Activated T-helper 1 cell treated with anti-CD3 and anti-CD28 coated beads, Interleukin-12 subunit alpha, Interleukin-12 subunit beta, Interleukin-2, Interleukin-4 antibody, amounts not matched to agents 30 ng/mL and 10 ng/mL and 1 ng/mL, durations not matched to agents 14 hours and 24 hours and 36 hours (primary cell): Measurements from ENCODE around the gene TPGS1. TPM values are rescaled to one million over a fixed set of nuclear protein-coding genes. Genes with fewer than 3 reads are reported as not detected.

Source experiments
- DNase-seq: peaks from one replicate; pipeline ENCODE4 v3.0.0; 2021; ENCODE audit warnings: low spot score
- H3K27ac Mint-ChIP-seq: one replicate; pipeline ENCODE4 v1.8.0; 2021; ENCODE audit warnings: mild to moderate bottlenecking, mixed read lengths
- H3K27me3 Mint-ChIP-seq: one replicate; pipeline ENCODE4 v1.8.0; 2022; ENCODE audit warnings: mild to moderate bottlenecking, moderate library complexity, mixed read lengths; ENCODE audit not compliant: insufficient read depth
- H3K36me3 Mint-ChIP-seq: one replicate; pipeline ENCODE4 v1.8.0; 2021; ENCODE audit warnings: low read depth, mixed read lengths
- H3K4me1 Mint-ChIP-seq: one replicate; pipeline ENCODE4 v1.8.0; 2021; ENCODE audit warnings: low read depth, mixed read lengths
- H3K4me3 Mint-ChIP-seq: one replicate; pipeline ENCODE4 v1.8.0; 2021; ENCODE audit warnings: mild to moderate bottlenecking, moderate library complexity, mixed read lengths
- H3K9me3 Mint-ChIP-seq: one replicate; pipeline ENCODE4 v1.8.0; 2021; ENCODE audit warnings: mixed read lengths
- intact Hi-C: fragments of 100-400 bp; cut with micrococcal nuclease; formaldehyde crosslinking; loops from one replicate; pipeline ENCODE4 v1.15.1; 2024
- total RNA-seq: library from RNA; stranded (reverse); gene quantifications from 2 replicates; pipeline ENCODE4 v1.2.3, GENCODE V29; 2022

The TPGS1 gene
- total RNA-seq, 1 donor from 2014 or later = 17.6 TPM

DNA sequence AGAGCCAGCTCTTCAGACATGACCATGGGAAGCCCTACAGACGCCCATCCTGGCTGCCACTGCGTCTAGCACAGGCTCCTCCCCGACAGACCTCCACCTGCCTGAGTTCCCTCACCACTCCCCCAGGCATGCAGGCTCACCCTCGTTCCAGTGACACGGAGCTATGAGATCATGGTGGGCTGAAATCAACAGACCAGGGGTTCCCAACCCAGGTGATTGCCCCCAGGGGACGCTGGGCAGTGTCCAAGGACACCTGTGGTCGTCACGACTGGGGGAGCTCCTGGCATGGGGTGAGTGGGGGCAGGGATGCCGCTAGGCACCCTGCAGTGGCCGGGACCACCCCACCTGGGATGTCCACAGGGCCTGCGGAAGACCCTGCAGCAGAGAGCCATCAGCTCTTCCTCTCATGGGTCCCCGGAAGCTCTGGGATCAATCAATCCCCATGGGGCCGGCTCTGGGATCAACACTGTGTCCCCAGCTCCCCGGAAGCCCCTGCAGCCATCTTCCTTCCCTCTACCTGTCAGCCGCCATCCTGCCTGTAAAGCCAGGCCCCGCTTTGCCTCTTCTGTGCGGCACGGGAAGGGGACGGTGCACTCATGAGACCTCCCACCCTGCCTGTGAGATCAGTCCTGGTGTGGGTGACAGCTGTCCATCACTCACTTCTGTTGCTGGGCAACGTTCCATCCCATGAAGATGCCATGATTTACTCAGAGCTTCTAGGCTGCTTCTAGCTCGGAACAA is 23.8 kb upstream of the TPGS1 start:
- H3K36me3 Mint-ChIP-seq = peaks cover 5% of the 10 kb centered on the region
- H3K9me3 Mint-ChIP-seq = peaks cover 19% of the 10 kb centered on the region
- H3K4me3 Mint-ChIP-seq = no peak overlapping the region
- no peak overlapping the region for H3K27ac Mint-ChIP-seq
- H3K27me3 Mint-ChIP-seq = peaks cover 10% of the 10 kb centered on the region
- no peak for DNase-seq
- intact Hi-C loops = no loop called here
- H3K4me1 Mint-ChIP-seq = peaks cover 10% of the 10 kb centered on the region

DNA sequence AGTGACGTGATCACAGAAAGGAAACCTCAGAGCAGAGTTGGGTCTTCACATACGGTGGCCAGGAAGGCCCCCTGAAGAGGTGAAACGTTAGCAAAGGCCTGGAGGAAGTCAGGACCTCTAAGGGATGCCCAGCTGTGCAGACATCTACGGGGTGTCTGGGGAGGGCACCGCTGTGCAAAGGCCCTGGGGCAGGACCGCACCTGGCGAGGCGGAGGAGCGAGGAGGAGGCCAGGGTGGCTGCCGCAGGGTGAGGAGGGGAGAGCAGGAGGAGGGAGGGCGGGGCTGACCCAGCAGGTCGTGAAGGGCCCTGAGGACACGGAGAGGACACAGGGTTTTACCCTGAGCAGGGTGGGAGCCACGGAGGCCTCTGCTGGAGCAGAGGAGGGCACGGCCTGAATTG is 22.8 kb upstream of the TPGS1 start:
- H3K4me1 Mint-ChIP-seq = peaks cover 10% of the 10 kb centered on the region

DNA sequence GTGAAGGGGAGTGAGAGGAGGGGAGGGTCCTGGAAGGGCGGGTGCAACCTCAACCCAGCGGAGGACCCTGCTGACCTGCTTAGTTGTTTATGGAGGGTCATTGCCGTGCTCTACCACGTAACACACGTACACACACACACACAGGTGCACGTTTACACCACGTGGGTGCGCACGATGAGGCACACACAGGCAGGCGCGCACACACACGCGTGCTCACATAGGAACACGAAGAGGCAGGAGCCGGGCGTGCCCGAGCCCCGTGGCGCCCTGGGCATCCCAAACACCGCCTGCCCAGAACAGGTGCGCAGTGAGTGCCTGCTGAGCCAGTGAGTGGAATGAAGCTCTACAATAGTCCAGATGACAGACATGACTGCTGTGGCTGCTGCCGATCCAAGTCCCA is 22.2 kb upstream of the TPGS1 start:
- intact Hi-C loops = no loop called here
- no peak for DNase-seq
- H3K27ac Mint-ChIP-seq = no peak overlapping the region
- H3K4me1 Mint-ChIP-seq = peaks cover 6% of the 10 kb centered on the region
- H3K36me3 Mint-ChIP-seq = peaks cover 5% of the 10 kb centered on the region
- no peak overlapping the region for H3K4me3 Mint-ChIP-seq
- peaks cover 10% of the 10 kb centered on the region for H3K27me3 Mint-ChIP-seq
- H3K9me3 Mint-ChIP-seq = peaks cover 16% of the 10 kb centered on the region

More for the DNA sequence above, 22.8 kb upstream of the TPGS1 start:
- peaks cover 19% of the 10 kb centered on the region for H3K9me3 Mint-ChIP-seq
- DNase-seq = no peak
- intact Hi-C loops = no loop called here
- H3K4me3 Mint-ChIP-seq = no peak overlapping the region
- H3K36me3 Mint-ChIP-seq = peaks cover 5% of the 10 kb centered on the region
- H3K27ac Mint-ChIP-seq = no peak overlapping the region
- peaks cover 10% of the 10 kb centered on the region for H3K27me3 Mint-ChIP-seq

- H3K36me3 Mint-ChIP-seq = peaks cover 2% of the 10 kb centered on the region
- DNase-seq = no peak
- H3K27me3 Mint-ChIP-seq = peaks cover 10% of the 10 kb centered on the region
- intact Hi-C loops = no loop called here
- H3K4me1 Mint-ChIP-seq = peaks cover under 1% of the 10 kb centered on the region
- H3K27ac Mint-ChIP-seq = no peak overlapping the region
- H3K9me3 Mint-ChIP-seq = peaks cover 9% of the 10 kb centered on the region
- H3K4me3 Mint-ChIP-seq = no peak overlapping the region
Observed at GRCh38 chr19:485583-486236, 21.6 kb upstream of the TPGS1 start.

DNA sequence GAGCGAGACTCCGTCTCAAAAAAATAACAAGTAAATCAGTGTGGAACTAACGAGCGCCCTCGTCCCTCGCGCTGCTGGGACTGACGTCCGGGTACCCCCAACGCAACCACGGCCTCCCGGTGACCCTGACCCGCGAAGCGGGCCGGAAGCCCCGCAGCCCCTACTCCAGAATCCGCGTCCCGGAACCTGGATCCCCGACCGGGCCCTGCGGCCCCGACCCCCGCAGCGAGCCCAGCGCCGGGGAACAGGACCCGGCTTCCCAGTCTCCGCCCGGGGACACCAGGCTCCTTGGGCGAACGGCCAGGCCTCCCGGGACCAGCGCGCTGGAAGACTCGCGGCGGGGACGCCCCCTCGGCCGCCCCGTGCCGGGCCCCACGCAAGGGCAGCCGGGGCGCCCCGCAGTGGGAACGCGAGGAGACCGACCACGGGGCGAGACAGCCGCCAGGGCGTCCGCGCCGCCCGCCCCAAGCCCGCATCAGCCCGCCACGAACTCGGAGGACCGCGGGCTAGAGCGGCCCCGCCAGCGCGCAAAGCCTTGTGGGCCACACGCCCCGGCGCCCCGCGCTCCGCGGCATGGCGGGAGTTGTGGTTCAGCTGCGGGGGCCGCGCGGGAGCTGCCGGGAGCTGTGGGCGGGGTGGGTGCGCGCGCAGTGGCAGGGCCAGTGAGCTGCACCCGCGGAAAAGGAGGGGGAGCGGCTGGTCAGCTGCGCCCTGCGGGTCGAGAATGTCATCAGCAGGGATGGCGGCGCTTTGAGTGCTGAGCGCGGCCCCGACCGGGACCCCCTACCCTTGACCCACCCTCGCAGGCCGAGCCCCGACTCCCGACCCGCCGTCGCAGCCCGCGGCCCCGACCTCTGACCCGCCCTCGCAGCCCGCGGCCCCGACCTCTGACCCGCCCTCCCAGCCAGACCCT is 18.5 kb upstream of the TPGS1 start:
- Mint-ChIP-seq H3K4me3 (peak overlapping the region; percentile 88), H3K36me3 (no peaks in the 10 kb centered on the region), H3K9me3 (peaks cover 3% of the 10 kb centered on the region), H3K4me1 (no peaks in the 10 kb centered on the region), H3K27me3 (peaks cover 10% of the 10 kb centered on the region), H3K27ac (peak overlapping the region; percentile 89)
- peak; percentile 87 for DNase-seq
- intact Hi-C loops = loop anchor here (1.0 kb wide), 2 partner anchors 19 to 106 kb away; partner anchors contain the start of gene TPGS1

DNA sequence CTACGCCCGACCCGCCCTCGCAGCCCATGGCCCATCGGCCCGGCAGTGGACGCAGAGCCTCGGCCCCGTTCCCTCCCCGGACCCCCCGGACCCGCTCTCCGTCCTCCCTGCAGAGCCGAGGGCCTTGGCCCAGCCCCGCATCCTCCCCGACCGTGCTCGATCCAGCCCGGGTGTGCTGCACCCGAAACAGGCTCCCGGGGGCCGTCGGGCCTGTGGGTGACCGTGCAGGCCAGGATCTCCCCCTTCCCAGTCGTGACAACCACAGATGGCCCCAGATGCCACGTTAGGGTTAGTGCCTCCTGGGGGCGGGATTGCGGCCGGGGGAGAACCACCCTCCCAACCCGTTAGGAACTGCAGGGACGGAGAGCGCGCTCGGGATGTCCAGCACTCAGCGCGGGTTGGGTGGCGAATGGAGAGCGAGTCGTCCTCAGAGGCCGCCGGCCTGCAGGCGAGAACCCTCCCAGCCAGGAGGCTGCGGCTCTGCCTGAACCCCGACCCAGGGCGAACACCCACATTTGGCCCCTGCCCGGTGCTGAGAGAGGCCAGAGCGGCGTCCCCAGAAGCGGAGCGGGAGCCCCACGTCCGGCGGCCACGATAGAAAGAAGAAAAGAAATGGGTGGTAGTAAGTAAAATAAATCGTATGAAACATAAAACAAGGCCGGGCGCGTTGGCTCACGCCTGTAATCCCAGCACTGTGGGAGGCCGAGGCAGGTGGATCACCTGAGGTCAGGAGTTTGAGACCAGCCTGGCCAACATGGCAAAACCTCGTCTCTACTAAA is 17.7 kb upstream of the TPGS1 start:
- DNase-seq = no peak
- Mint-ChIP-seq H3K27ac (peak overlapping the region; percentile 80), H3K36me3 (no peaks in the 10 kb centered on the region), H3K27me3 (peaks cover 7% of the 10 kb centered on the region), H3K4me1 (no peaks in the 10 kb centered on the region), H3K9me3 (peaks cover 4% of the 10 kb centered on the region), H3K4me3 (peak overlapping the region; percentile 71)
- intact Hi-C loops = loop anchor here (1.0 kb wide), 2 partner anchors 18 to 107 kb away; partner anchors contain the start of gene TPGS1

GRCh38 chr19:491146-491741 is 16.1 kb upstream of the TPGS1 start:
- H3K4me1 Mint-ChIP-seq = no peaks in the 10 kb centered on the region

GRCh38 chr19:492091-492531 is 15.2 kb upstream of the TPGS1 start:
- H3K4me3 Mint-ChIP-seq = no peak overlapping the region
- peaks cover 8% of the 10 kb centered on the region for H3K27me3 Mint-ChIP-seq
- peaks cover 4% of the 10 kb centered on the region for H3K9me3 Mint-ChIP-seq
- H3K4me1 Mint-ChIP-seq = no peaks in the 10 kb centered on the region
- no peak for DNase-seq
- intact Hi-C loops = no loop called here
- no peak overlapping the region for H3K27ac Mint-ChIP-seq
- H3K36me3 Mint-ChIP-seq = no peaks in the 10 kb centered on the region

More at GRCh38 chr19:491146-491741, 16.1 kb upstream of the TPGS1 start:
- H3K27me3 Mint-ChIP-seq = peaks cover 9% of the 10 kb centered on the region
- intact Hi-C loops = no loop called here
- no peak overlapping the region for H3K27ac Mint-ChIP-seq
- no peaks in the 10 kb centered on the region for H3K36me3 Mint-ChIP-seq
- DNase-seq = no peak
- no peak overlapping the region for H3K4me3 Mint-ChIP-seq
- H3K9me3 Mint-ChIP-seq = peaks cover 4% of the 10 kb centered on the region

DNA sequence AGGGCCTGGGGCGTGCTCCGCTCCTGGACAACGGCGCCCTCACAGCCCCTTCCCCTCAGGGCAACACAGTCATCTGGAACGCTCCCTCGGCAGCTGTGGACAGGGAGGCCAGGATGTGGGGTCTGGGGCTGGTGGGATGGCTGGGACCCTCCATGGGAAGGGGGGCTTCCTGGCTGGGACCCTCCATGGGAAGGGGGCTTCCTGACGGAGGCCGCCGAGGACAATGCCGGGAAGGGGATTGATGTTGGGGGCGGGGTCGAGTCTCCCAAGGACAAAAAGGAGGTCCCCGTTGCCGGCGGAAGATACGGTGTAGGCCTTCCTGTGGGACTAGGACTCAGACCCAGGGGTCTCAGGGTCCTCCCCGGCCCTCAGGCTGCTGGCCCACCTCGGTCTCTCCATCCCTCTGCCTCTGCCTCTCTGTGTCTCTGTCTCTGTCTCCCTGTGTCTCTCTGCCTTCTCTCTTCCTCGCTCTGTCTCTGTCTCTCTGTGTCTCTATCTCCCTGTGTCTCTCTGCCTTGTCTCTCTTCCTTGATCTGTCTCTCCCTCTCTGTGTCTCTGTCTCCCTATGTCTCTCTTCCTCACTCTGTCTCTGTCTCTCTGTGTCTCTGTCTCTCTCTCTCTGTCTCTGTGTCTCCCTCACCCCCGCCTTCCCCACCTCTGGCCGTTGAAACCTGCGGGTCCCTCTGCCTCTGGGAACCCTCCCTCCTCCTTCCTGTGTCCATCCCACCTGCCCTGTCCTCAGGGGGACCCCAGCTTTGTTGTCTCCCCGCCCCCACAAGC is 13.7 kb upstream of the TPGS1 start:
- H3K9me3 Mint-ChIP-seq = peaks cover 4% of the 10 kb centered on the region
- no peak overlapping the region for H3K4me3 Mint-ChIP-seq
- intact Hi-C loops = no loop called here
- H3K36me3 Mint-ChIP-seq = no peaks in the 10 kb centered on the region
- peaks cover 10% of the 10 kb centered on the region for H3K27me3 Mint-ChIP-seq
- no peak overlapping the region for H3K27ac Mint-ChIP-seq
- no peaks in the 10 kb centered on the region for H3K4me1 Mint-ChIP-seq
- no peak for DNase-seq

DNA sequence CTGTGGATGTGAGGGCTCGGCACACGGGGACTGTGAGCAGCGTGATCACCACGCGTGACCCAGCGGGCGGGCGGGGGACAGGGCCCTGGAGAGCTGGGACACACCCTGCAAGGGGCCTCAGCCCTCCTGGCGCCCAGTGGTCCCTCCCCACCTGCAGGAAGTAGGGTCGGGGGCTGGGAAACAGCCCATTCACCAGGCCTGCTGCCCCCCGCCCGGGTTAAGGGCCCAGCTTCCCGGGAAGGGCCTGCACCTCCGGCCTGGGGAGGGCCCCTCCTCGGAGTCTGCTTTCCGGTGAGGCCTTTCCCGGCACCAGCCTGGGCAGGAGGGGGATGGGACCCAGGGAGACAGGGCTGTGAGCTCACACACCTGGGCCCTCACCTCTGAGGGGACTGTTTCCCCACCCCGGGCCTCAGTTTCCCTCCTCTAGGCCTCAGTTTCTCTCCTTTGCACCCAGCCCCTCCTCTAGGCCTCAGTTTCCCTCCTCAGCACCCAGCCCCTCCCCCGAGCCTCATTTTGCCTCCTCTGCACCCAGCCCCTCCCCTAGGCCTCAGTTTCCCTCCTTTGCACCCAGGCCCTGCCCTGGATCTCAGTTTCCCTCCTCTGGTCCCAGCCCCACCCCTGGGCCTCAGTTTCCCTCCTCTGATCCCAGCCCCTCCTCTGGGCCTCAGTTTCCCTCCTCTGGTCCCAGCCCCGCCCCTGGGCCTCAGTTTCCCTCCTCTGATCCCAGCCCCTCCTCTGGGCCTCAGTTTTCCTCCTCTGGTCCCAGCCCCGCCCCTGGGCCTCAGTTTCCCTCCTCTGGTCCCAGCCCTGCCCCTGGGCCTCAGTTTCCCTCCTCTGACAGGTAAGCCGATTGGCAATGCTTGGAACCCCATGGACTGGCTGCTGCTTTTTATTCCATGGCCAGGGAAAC is 12.9 kb upstream of the TPGS1 start:
- H3K9me3 Mint-ChIP-seq = peaks cover 4% of the 10 kb centered on the region
- DNase-seq = no peak
- intact Hi-C loops = no loop called here
- H3K27ac Mint-ChIP-seq = no peak overlapping the region
- no peaks in the 10 kb centered on the region for H3K4me1 Mint-ChIP-seq
- H3K36me3 Mint-ChIP-seq = peaks cover 2% of the 10 kb centered on the region
- H3K4me3 Mint-ChIP-seq = no peak overlapping the region
- H3K27me3 Mint-ChIP-seq = peaks cover 17% of the 10 kb centered on the region

- H3K27me3 Mint-ChIP-seq = peaks cover 20% of the 10 kb centered on the region
- peaks cover 4% of the 10 kb centered on the region for H3K9me3 Mint-ChIP-seq
- intact Hi-C loops = no loop called here
- H3K36me3 Mint-ChIP-seq = peaks cover 2% of the 10 kb centered on the region
- no peak overlapping the region for H3K27ac Mint-ChIP-seq
- no peaks in the 10 kb centered on the region for H3K4me1 Mint-ChIP-seq
- H3K4me3 Mint-ChIP-seq = no peak overlapping the region
- no peak for DNase-seq
Observed at GRCh38 chr19:495081-495401, 12.3 kb upstream of the TPGS1 start.
